ENCODE data around the gene TOMT. TPM values are rescaled to one million over a fixed set of nuclear protein-coding genes. Genes with fewer than 3 reads are reported as not detected.

TOMT gene
- total and polyA plus RNA-seq, 2 of the 13 experiments (the other 11 are each of a cell fraction or from before 2014, with no cell fraction given) = not detected

DNA sequence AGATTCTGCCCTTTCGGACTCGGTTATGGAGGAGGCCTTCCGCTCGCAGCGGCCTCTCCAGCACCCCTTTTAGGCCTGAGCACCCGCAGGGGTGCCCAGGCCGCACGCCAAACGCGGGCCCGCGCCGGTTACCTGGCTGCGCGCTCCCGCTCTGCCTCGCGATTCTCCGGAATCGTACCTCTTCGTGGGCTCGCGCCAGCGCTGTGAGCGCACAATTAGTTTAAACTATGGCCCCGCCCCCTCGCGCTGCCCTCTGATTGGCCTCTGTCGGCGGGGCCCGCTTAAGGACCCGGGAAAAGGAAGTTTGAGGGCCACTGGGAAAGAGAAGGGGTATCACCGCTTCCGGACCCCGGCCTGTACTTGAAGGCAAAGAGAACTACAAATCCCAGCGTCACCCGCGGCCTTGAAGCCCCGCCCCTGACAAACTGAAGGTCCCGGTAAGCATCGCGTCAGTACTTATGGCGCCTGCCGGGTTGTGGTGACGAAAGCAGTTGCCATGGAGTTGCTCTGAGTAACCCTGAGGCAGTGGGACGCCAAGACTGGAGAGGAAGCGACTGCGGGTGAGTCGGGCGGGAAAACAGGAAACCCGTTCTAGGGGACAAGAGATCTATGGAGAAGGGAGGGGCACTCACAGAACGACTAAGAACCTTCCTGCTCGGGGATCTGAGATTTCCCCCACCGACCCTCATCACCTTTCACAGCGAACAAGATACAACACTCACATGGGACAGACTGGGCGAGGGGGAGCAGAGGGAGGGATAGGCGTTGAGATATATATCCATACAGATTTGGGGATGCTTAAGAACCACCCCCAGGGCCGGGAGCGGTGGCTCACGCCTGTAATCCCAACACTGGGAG, 25.2 kb upstream of the TOMT start, which contains the start of the genes LRRC51 and NUMA1 (continued):
- TF ChIP-seq, protein P1, sequence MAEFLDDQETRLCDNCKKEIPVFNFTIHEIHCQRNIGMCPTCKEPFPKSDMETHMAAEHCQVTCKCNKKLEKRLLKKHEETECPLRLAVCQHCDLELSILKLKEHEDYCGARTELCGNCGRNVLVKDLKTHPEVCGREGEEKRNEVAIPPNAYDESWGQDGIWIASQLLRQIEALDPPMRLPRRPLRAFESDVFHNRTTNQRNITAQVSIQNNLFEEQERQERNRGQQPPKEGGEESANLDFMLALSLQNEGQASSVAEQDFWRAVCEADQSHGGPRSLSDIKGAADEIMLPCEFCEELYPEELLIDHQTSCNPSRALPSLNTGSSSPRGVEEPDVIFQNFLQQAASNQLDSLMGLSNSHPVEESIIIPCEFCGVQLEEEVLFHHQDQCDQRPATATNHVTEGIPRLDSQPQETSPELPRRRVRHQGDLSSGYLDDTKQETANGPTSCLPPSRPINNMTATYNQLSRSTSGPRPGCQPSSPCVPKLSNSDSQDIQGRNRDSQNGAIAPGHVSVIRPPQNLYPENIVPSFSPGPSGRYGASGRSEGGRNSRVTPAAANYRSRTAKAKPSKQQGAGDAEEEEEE (CRISPR knock-in tag; IDR thresholded peaks at IDR 0.05; ENCODE audit: borderline replicate concordance) = no peak
- TF ChIP-seq HOXA3 (CRISPR knock-in tag; IDR thresholded peaks at IDR 0.05) (peak; percentile 99), ZNF136 (CRISPR knock-in tag; IDR thresholded peaks at IDR 0.05; ENCODE audit: low read depth) (no peak), SP4 (CRISPR knock-in tag; IDR thresholded peaks at IDR 0.05) (peak; percentile 90), U2AF2 (IDR thresholded peaks at IDR 0.05; ENCODE audit: low read depth, low read length) (peak; percentile 82; the same call in 1 of the 2 replicates), CREM (IDR thresholded peaks at IDR 0.05) (peak; percentile 98), CREM (CRISPR knock-in tag; IDR thresholded peaks at IDR 0.05) (peak; percentile 57; the same call in 1 of the 2 replicates), SP5 (CRISPR knock-in tag; IDR thresholded peaks at IDR 0.05; ENCODE audit: borderline replicate concordance, low read depth) (peak; percentile 8; the same call in 1 of the 2 replicates), HOXD1 (CRISPR knock-in tag; IDR thresholded peaks at IDR 0.05) (peak; percentile 57; the same call in 1 of the 2 replicates), ETV5 (CRISPR knock-in tag; IDR thresholded peaks at IDR 0.05; ENCODE audit: borderline replicate concordance) (peak; percentile 90), ZNF335 (CRISPR knock-in tag; IDR thresholded peaks at IDR 0.05) (peak; percentile 78), HNRNPLL (IDR thresholded peaks at IDR 0.05; ENCODE audit: low read depth, low read length, poor library complexity, severe bottlenecking) (peak; percentile 97), ZNF367 (CRISPR knock-in tag; IDR thresholded peaks at IDR 0.05; ENCODE audit: borderline replicate concordance) (no peak), REL (CRISPR knock-in tag; conservative IDR thresholded peaks at IDR 0.05) (0 out of 2 replicates have a peak, but pooled peaks have one; percentile 55), ZNF747 (CRISPR knock-in tag; IDR thresholded peaks at IDR 0.05; ENCODE audit: borderline replicate concordance) (peak; percentile 46; the same call in 1 of the 2 replicates), MEIS1 (CRISPR knock-in tag; IDR thresholded peaks at IDR 0.05; ENCODE audit: borderline replicate concordance) (peak; percentile 40; the same call in 1 of the 2 replicates)
- TF ChIP-seq, protein P2, sequence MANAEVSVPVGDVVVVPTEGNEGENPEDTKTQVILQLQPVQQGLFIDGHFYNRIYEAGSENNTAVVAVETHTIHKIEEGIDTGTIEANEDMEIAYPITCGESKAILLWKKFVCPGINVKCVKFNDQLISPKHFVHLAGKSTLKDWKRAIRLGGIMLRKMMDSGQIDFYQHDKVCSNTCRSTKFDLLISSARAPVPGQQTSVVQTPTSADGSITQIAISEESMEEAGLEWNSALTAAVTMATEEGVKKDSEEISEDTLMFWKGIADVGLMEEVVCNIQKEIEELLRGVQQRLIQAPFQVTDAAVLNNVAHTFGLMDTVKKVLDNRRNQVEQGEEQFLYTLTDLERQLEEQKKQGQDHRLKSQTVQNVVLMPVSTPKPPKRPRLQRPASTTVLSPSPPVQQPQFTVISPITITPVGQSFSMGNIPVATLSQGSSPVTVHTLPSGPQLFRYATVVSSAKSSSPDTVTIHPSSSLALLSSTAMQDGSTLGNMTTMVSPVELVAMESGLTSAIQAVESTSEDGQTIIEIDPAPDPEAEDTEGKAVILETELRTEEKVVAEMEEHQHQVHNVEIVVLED (CRISPR knock-in tag; IDR thresholded peaks at IDR 0.05; ENCODE audit: borderline replicate concordance) = peak; percentile 75; the same call in 1 of the 2 replicates
- TF ChIP-seq, protein P3, sequence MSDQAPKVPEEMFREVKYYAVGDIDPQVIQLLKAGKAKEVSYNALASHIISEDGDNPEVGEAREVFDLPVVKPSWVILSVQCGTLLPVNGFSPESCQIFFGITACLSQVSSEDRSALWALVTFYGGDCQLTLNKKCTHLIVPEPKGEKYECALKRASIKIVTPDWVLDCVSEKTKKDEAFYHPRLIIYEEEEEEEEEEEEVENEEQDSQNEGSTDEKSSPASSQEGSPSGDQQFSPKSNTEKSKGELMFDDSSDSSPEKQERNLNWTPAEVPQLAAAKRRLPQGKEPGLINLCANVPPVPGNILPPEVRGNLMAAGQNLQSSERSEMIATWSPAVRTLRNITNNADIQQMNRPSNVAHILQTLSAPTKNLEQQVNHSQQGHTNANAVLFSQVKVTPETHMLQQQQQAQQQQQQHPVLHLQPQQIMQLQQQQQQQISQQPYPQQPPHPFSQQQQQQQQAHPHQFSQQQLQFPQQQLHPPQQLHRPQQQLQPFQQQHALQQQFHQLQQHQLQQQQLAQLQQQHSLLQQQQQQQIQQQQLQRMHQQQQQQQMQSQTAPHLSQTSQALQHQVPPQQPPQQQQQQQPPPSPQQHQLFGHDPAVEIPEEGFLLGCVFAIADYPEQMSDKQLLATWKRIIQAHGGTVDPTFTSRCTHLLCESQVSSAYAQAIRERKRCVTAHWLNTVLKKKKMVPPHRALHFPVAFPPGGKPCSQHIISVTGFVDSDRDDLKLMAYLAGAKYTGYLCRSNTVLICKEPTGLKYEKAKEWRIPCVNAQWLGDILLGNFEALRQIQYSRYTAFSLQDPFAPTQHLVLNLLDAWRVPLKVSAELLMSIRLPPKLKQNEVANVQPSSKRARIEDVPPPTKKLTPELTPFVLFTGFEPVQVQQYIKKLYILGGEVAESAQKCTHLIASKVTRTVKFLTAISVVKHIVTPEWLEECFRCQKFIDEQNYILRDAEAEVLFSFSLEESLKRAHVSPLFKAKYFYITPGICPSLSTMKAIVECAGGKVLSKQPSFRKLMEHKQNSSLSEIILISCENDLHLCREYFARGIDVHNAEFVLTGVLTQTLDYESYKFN (CRISPR knock-in tag; conservative IDR thresholded peaks at IDR 0.05) = peak; percentile 56
- TF ChIP-seq, protein P4, sequence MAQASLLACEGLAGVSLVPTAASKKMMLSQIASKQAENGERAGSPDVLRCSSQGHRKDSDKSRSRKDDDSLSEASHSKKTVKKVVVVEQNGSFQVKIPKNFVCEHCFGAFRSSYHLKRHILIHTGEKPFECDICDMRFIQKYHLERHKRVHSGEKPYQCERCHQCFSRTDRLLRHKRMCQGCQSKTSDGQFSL (CRISPR knock-in tag; IDR thresholded peaks at IDR 0.05) = peak; percentile 72
- TF ChIP-seq, protein P5, sequence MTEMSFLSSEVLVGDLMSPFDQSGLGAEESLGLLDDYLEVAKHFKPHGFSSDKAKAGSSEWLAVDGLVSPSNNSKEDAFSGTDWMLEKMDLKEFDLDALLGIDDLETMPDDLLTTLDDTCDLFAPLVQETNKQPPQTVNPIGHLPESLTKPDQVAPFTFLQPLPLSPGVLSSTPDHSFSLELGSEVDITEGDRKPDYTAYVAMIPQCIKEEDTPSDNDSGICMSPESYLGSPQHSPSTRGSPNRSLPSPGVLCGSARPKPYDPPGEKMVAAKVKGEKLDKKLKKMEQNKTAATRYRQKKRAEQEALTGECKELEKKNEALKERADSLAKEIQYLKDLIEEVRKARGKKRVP (CRISPR knock-in tag; IDR thresholded peaks at IDR 0.05) = peak in 1 of 2 experiments; percentile 41; a peak in 1 of 4 replicates

All from HepG2 (cell line).